Mesodermal cell (in vitro differentiated cells): ENCODE data around the gene CLEC4M.

Source experiments
- H3K27ac ChIP-seq: 2 replicates; pipeline ENCODE4 v1.7.0; 2013; ENCODE audit warnings: mild to moderate bottlenecking, low read depth, low read length, moderate library complexity; ENCODE audit not compliant: severe bottlenecking
- H3K36me3 ChIP-seq: 2 replicates; pipeline ENCODE4 v1.7.1; 2013; ENCODE audit warnings: mild to moderate bottlenecking, low read length, moderate library complexity; ENCODE audit not compliant: control insufficient read depth, insufficient read depth
- H3K4me1 ChIP-seq: one replicate; pipeline ENCODE4 v1.7.1; 2013; ENCODE audit warnings: mild to moderate bottlenecking, low read length; ENCODE audit not compliant: insufficient read depth, control insufficient read depth, poor library complexity, severe bottlenecking
- H3K4me3 ChIP-seq: 2 replicates; pipeline ENCODE4 v1.7.0; 2013; ENCODE audit warnings: low read length, control low read depth, mild to moderate bottlenecking; ENCODE audit not compliant: insufficient read depth, poor library complexity, severe bottlenecking; ENCODE audit errors: extremely low read depth
- H3K9me3 ChIP-seq: 2 replicates; pipeline ENCODE4 v1.7.1; 2013; ENCODE audit warnings: mild to moderate bottlenecking, low read length, moderate library complexity; ENCODE audit not compliant: control insufficient read depth
- WGBS, 2 experiments: methylation state at CpG; one replicate each; pipeline ENCODE4 v1.1.5; 2013; ENCODE audit warnings: missing lambda C conversion rate in 2 of 2; ENCODE audit not compliant: insufficient coverage in 2 of 2; 5-methylcytosine and 5-hydroxymethylcytosine counted together

CLEC4M gene

GRCh38 chr19:7731218-7731595 lies 31.8 kb upstream of the CLEC4M start:
- no peak overlapping the region for H3K27ac ChIP-seq
- no peaks in the 10 kb centered on the region for H3K4me1 ChIP-seq
- WGBS, 2 experiments = 70% methylated on average over 33 to 39 of the region's 39 CpGs
- H3K9me3 ChIP-seq = no peaks in the 10 kb centered on the region
- no peak overlapping the region for H3K4me3 ChIP-seq
- no peaks in the 10 kb centered on the region for H3K36me3 ChIP-seq

DNA sequence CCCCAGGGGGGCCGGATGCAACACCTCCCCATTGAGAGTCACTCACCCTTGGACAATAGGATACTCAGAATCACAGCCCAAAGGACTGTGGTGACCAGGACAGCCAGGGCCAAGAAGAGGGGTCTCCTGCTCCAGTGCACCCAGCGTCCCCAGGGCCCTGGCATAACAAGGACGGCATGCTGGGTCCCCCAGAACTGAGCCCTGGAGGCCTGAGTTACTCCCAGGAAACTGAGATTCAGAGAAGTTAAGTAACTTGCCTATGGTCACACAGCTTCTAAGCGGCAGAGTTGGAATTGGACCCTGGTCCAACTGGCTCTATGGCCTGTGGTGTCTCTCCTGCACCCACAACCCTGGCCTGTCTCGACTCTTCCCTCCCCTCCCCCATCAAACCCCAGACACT lies 31.4 kb upstream of the CLEC4M start:
- H3K4me3 ChIP-seq = no peak overlapping the region
- no peaks in the 10 kb centered on the region for H3K9me3 ChIP-seq
- no peak overlapping the region for H3K27ac ChIP-seq
- no peaks in the 10 kb centered on the region for H3K4me1 ChIP-seq
- 49 to 55% methylated on average over 4 to 5 of the region's 5 CpGs for WGBS, 2 experiments
- H3K36me3 ChIP-seq = no peaks in the 10 kb centered on the region

DNA sequence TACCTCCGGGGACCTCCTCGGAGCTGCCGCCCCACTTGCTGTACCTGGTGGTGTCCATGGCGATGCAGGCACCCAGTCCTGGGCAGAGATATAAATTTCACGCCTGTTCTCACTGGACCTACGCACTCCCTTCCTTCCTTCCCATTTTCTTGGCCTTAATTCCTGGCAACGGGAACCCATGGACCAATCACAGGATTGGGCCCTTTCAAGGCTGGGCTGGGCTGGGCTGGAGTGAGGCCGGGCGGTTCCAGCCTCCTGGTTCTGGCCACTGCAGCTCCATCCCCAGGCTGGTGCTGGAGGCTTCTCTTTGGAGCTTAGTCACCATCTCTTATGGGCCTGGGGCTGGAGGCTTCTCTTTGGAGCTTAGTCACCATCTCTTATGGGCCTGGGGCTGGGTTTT lies 31.0 kb upstream of the CLEC4M start, which contains the start of gene CLEC4G:
CLEC4G (minus strand) TSS at position 66 of the 400 bp plus-strand sequence; CDS start at position 58, 8 bp downstream.
- Histone ChIP-seq H3K4me1 (no peaks in the 10 kb centered on the region), H3K9me3 (no peaks in the 10 kb centered on the region), H3K36me3 (no peaks in the 10 kb centered on the region), H3K4me3 (no peak within 1 kb of the TSS), H3K27ac (no peak within 1 kb of the TSS)
- 42 to 54% methylated on average over 9 of the region's 9 CpGs for WGBS, 2 experiments

DNA sequence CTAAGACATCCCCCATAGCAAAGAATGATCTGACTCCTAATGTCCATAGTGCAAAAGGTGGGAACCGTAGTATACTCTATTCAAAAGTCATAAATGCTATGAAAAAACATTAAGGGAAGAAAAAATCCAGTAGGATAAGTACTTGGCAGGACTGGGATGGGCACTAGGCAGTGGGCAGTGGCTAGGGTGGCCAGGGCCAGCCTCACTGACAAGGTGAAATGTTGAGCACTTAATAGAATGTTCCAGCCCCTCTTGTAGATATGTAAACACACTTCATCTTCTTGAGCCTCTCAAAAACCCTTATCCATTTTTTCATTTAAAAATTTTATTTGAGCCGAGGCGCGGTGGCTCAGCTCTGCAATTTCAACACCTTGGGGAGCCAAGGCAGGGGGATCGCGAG lies 29.7 kb upstream of the CLEC4M start:
- Histone ChIP-seq H3K27ac (no peak overlapping the region), H3K9me3 (no peaks in the 10 kb centered on the region), H3K4me1 (no peaks in the 10 kb centered on the region), H3K4me3 (no peak overlapping the region), H3K36me3 (no peaks in the 10 kb centered on the region)
- 46 to 72% methylated on average over 3 to 4 of the region's 6 CpGs for WGBS, 2 experiments

DNA sequence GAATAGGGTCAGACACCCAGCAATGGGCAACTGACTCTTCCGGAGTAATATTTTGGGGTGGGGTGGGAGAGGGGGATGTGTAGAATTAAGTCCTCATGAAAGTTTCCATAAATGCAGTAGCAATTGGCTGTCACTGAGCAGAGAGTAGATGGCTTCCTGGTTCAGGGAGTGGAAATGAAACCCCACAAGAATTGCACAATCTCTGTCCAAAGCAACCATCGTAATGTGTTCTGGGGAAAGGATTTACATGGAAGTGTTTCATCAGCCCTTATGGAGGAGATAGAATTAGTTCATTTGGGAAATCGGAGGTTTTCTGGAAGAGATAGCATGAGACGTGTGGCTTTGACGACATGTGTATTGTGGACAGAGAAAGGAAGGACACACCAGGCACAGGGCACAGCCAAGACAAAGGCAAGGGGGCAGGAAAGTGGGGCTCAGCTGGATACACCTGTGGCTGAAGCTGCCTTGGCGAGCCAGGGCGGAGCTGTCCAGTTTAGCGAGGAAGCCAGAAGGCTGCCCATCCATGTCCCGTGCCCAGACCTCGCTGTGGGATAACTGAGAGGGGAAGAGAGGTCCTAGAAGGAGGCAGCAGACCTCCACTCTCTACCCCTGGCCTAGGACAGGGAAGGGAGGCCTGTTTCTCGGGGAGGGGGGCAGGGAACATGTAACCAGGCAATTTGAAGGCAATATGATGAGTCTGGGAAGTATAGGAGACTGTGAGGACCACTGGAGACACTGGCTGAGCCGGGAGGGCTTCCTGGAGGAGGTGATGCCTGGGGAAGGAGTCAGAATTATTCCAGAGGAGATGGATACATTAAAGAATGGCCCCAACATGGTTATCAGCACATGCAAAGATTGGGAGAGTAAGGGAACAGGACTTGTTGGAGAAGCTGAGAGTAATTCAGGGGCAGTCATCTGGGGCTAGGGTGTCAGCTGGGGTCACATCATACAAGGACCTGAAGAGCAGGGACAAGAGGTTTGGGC lies 28.5 kb upstream of the CLEC4M start:
- 66 to 69% methylated on average over 8 to 9 of the region's 12 CpGs for WGBS, 2 experiments
- no peak overlapping the region for H3K4me3 ChIP-seq
- H3K4me1 ChIP-seq = no peaks in the 10 kb centered on the region
- no peaks in the 10 kb centered on the region for H3K36me3 ChIP-seq
- no peak overlapping the region for H3K27ac ChIP-seq
- H3K9me3 ChIP-seq = no peaks in the 10 kb centered on the region

- Histone ChIP-seq H3K27ac (no peak overlapping the region), H3K4me1 (no peaks in the 10 kb centered on the region)
Observed at GRCh38 chr19:7736148-7736547, 26.9 kb upstream of the CLEC4M start.

GRCh38 chr19:7737215-7737614 lies 25.8 kb upstream of the CLEC4M start:
- 83% methylated on average over 11 of the region's 11 CpGs for WGBS, 2 experiments
- no peaks in the 10 kb centered on the region for H3K9me3 ChIP-seq
- H3K36me3 ChIP-seq = no peaks in the 10 kb centered on the region
- no peak overlapping the region for H3K27ac ChIP-seq
- no peak overlapping the region for H3K4me3 ChIP-seq
- no peaks in the 10 kb centered on the region for H3K4me1 ChIP-seq

More at GRCh38 chr19:7736148-7736547, 26.9 kb upstream of the CLEC4M start:
- Histone ChIP-seq H3K36me3 (no peaks in the 10 kb centered on the region), H3K9me3 (no peaks in the 10 kb centered on the region), H3K4me3 (no peak overlapping the region)
- WGBS, 2 experiments = 53 to 67% methylated on average over 1 of the region's 1 CpG

DNA sequence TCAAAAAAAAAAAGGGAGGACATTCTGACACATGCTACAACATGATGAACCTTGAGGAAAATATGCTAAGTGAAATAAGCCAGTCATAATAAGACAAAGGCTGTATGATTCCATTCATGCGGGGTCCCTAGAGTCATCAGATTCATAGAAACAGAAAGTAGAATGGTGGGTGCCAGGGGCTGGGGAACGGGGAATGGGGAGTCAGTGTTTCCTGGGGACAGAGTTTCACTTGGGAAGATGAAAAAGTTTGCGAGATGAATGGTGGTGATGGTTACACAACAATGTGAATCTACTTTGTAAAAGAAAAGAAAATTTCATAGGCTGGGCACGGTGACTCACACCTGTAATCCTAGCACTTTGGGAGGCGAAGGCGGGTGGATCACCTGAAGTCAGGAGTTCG lies 25.0 kb upstream of the CLEC4M start:
- 73 to 78% methylated on average over 6 to 7 of the region's 7 CpGs for WGBS, 2 experiments
- Histone ChIP-seq H3K27ac (no peak overlapping the region), H3K4me3 (no peak overlapping the region), H3K9me3 (no peaks in the 10 kb centered on the region), H3K36me3 (no peaks in the 10 kb centered on the region), H3K4me1 (no peaks in the 10 kb centered on the region)

DNA sequence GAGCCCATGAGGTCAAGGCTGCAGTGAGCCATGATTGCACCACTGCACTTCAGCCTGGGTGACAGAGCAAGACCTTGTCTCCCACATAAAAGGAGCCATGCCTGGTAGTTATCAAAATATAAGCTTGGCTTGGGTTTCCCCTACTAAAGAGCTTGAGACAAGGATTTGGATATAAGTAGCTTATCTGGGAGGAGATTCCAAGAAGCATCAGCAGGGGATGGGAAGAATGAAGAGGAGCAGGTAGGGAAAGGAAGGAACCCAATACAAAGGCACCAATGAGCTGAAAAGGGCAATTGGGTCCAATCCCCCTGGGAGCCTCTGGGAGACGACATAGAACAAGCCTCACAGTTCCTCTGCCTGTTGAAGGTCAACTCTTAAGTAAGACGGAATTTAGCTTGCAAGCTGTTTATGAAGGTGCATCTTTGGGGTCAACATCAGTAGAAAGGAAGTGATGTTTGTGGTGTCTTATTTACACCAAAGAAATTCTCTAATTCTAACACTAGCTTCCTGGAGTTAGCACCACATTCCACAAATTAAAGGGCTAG lies 23.8 kb upstream of the CLEC4M start:
- Histone ChIP-seq H3K4me1 (no peaks in the 10 kb centered on the region), H3K9me3 (no peaks in the 10 kb centered on the region), H3K4me3 (no peak overlapping the region), H3K36me3 (no peaks in the 10 kb centered on the region), H3K27ac (no peak overlapping the region)
- WGBS, 2 experiments = 50 to 57% methylated on average over 1 of the region's 2 CpGs

- Histone ChIP-seq H3K9me3 (no peaks in the 10 kb centered on the region), H3K4me1 (no peaks in the 10 kb centered on the region), H3K36me3 (no peaks in the 10 kb centered on the region), H3K27ac (no peak overlapping the region), H3K4me3 (no peak overlapping the region)
- WGBS, 2 experiments = 75 to 85% methylated on average over 16 to 19 of the region's 19 CpGs
Observed at GRCh38 chr19:7739801-7740681, 23.0 kb upstream of the CLEC4M start.
